ENCODE data around the gene KLC1.

KLC1 gene

GRCh38 chr14:103738166-103738565, 109.2 kb downstream of the KLC1 start:
- no peak for DNase-seq

DNA sequence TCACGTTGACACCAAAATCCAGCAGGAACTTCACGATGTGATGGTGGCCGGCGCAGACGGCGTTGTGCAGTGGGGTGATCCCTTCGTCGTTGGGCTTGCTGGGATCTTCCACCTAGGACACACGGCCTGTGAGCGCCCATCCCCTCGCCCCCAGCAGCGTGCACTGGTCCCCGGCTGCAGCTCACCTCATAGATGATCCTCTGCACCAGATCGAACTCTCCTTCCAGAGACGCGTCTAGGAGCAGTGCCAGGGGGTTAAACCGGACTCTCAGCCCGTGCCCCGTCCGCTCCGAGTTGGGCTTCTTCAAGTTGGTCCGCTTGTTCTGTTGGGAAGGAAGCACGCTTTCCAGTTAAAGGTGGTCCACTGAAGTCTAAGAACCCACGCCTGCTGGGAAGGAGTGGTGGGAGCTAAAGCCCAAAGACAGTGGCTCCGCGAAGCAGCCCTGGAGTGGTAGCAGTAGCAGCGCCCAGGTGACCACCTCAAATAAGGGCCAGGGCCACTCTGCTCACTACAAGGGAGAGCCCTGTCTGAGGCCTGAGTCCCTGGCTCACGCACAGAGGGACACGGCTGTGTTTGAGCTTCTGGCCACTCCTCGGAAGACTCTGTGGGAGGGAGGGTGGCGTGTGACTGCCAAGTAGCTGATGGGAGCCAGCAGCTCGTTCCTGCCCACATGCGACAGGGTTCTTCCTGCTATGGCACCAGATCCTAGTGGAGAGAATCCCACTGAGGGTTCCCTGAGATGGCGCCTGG, 109.9 kb downstream of the KLC1 start:
- no peak for DNase-seq

DNA sequence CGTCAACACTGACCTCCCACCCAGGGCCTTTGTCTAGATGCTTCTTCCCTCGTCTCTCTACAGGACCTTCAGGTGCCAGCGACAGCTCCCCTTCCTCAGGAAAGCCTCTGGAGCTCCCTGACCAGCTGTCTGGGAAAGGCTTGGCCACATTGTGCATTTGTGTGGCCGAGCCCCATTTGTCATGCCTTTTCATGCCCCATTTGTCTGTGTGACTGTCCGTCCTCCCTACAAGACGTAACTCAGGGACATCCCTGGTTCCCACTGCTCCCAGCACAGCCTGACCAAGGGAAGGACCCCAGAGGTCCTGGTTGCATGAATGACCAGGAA, 110.4 kb downstream of the KLC1 start:
- DNase-seq = no peak

DNA sequence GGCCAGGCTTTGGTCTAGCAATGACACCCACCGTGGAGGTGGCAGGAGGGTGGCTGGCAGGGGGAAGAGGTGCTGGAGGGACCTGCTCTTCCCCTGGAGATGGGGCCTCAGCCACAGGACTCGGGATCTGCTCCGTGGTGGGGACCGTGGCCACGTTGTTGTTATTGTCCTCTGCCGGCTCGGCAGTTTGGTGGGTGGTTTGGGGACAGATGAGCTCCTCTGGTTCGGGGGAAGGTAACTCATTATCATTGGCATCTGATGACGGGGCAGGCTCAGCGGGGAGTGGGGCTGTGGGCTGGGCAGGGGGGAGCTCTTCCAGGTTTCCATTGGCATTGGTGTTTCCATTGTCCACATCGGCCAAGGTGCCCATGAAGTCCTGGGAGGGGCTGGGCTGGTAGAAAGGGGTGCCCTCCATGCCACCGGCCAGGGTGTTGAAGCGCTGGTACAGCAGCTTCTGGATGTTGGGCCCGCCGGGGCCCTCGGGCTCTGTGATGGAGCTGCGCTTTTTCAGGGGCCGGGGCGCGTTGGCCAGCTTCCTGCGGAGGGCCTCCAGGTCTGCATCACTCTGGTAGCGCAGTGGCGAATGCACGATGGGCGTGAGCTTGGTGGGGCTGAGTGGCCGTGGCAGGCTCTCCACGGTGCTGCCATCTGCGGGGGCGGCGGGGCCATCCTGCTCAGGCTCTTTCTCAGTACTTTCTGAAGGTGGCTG, 110.9 kb downstream of the KLC1 start:
- no peak for DNase-seq

DNA sequence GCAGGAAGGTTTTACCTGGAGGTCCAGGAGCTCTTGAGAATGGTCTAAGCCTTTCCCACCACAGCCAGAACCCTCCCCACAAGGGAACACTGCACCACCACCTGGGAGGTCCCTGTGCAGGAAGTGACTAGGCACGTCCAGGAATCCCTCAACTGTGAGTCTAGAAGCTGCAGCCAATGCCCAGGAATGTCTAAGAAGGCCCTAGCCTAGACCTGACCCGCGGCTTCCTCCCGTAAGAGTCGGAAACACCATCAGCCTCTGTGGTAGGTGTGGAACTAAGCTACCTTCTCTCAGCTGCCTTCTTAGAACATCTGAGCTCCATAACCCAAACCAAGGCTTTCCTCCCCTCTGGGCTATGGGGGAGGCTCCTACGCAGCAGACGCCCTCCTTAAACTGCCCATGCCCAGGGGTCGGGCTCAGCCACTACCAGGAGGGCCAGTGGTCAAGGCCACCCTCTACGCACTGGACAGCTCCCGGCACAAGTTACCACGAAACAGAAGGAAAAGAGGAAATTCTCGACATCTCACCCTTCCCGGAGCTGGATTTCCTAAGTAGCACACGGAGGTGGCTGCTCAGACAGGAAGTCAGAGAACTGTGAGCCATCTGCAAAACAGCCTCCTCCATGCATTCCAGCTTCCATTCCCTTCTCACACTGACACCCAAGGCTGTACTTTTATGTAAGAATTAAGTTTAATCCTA, 112.1 kb downstream of the KLC1 start:
- no peak for DNase-seq

GRCh38 chr14:103741876-103742275, 112.9 kb downstream of the KLC1 start:
- no peak for DNase-seq

- no peak for DNase-seq
Observed at GRCh38 chr14:103742499-103743255, 113.7 kb downstream of the KLC1 start.

GRCh38 chr14:103743691-103744090, 114.7 kb downstream of the KLC1 start:
- DNase-seq = no peak

- no peak for DNase-seq
Observed at GRCh38 chr14:103744621-103745395, 115.8 kb downstream of the KLC1 start.

DNA sequence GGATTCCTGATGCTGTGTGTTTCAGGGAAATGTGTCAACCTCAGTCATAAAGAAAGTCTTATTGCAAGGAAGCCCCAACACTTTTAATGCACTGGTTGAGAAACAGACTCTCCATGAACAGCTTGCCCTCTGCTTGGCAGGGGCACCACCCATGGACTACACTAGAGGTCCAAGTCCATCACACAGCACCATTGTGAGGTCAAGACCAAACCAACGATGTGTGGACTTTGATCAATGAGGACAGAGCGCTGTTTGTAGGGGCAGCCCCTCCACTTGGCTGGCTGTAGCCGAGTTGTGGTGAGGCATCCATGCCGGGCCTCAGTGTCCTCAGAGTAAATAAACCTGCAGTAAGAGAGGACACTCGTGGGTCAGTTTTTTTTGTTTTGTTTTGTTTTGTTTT, 116.4 kb downstream of the KLC1 start:
- no peak for DNase-seq

GRCh38 chr14:103746701-103747100, 117.7 kb downstream of the KLC1 start:
- DNase-seq = no peak

DNA sequence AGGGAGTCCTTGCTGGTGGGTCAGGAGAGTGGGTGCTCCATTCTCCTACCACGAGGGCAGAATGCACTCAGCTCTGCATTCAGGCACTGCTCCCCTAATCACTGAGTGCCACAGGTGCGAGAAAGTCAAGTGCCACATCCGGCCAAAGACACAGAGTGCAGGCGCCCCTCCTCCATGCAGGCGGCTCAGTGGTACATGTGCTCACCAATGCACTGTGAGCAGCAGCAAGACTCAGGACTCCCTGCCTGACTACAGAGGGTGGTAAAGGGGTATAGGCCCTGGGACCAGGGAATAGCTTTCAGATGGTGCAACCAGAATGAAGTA, 119.5 kb downstream of the KLC1 start:
- DNase-seq = no peak

DNA sequence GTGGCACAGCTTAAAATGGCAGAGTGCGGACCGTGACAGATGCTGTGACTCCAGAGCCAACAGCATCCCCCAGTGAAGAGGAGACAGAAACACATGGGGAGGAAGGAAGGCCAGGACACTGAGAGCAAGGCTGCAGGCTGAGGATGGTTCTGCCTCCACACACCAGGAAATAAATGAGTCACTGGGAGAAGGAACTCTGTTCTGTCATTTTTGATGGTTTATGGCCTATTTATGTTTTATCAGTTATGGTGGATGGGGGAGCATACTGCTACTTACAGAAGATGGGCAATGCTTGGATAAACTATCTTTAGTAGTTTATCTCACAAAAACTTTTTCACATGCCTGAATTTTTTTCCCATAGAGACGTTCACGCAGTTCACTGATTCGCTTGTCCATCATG, 120.4 kb downstream of the KLC1 start:
- no peak for DNase-seq

- DNase-seq = no peak
Observed at GRCh38 chr14:103749860-103750259, 120.8 kb downstream of the KLC1 start.

All from GF-D8 (cell line).